K562 (cell line): ENCODE measurements around the gene KLK1. TPM values are rescaled to one million over a fixed set of nuclear protein-coding genes. Genes with fewer than 3 reads are reported as not detected.

Source experiments
- ATAC-seq: fragments of 200-7000 bp; cut with Tn5 transposase; 3 replicates; pipeline ENCODE4 v1.9.1; 2020; ENCODE audit warnings: moderate library complexity
- BruUV-seq: library from RNA; stranded (reverse); fragments of 400-500 nt; replicated peaks from 2 replicates; lab custom pipeline; 2021; lab: Mats Ljungman, UMichigan
- CTCF ChIA-PET: fragments of 300-600 bp; formaldehyde crosslinking; extraction: SDS; loops from one replicate; lab custom pipeline; 2021; ENCODE audit warnings: low intra/inter-chr PET ratio; lab: Yijun Ruan, JAX
- POLR2A ChIA-PET: fragments of 300-600, 350-650 bp; sonication (Branson Sonifier 250); formaldehyde crosslinking; extraction: SDS; loops from one replicate; lab custom pipeline; 2021; ENCODE audit warnings: antibody characterized with exemption, inconsistent platforms; lab: Yijun Ruan, JAX
- DNase-seq, 4 experiments: peaks; one replicate each; pipeline versions ENCODE4 v3.0.0 to v3.0.0-alpha.2; 2011 to 2018; ENCODE audit warnings: low spot score in 3 of 4, mixed read lengths in 3 of 4; ENCODE audit errors: extremely low read depth in 1 of 4
- FAIRE-seq: peaks from 2 replicates; lab custom pipeline; 2011; peaks lifted over from hg19 to GRCh38; lab: Jason Lieb, UNC
- H2AFZ ChIP-seq: 2 replicates; pipeline ENCODE4 v1.6.0; 2011; ENCODE audit warnings: low read depth, low read length, control low read depth, inconsistent platforms
- H3K27ac ChIP-seq: fragments of 200-600 bp; 3 replicates; pipeline ENCODE4 v1.8.0; 2011; ENCODE audit warnings: low read depth, mild to moderate bottlenecking, control low read depth, inconsistent platforms, low read length, moderate library complexity, mixed read lengths; ENCODE audit errors: extremely low read depth
- H3K27me3 ChIP-seq, 2 experiments: fragments of 300-600 bp in 1 of 2; 2 replicates in 1 of 2; 3 replicates in 1 of 2; pipeline versions ENCODE4 v1.6.0 to v1.8.0; 2011; ENCODE audit warnings: inconsistent platforms in 2 of 2, low read length in 2 of 2, mild to moderate bottlenecking in 1 of 2, mixed read lengths in 1 of 2, moderate library complexity in 1 of 2; ENCODE audit not compliant: control insufficient read depth in 2 of 2, insufficient read depth in 2 of 2
- H3K36me3 ChIP-seq: fragments of 300-600 bp; 3 replicates; pipeline ENCODE4 v1.8.0; 2011; ENCODE audit warnings: mild to moderate bottlenecking, low read length, inconsistent platforms; ENCODE audit not compliant: control insufficient read depth, insufficient read depth
- H3K4me1 ChIP-seq, 2 experiments: fragments of 200-600 bp in 1 of 2; replicated peaks in 1 of 2; 2 replicates in 1 of 2; 3 replicates in 1 of 2; pipeline versions ENCODE4 v1.5.1 to v1.8.0; 2011; ENCODE audit warnings: inconsistent platforms in 2 of 2, low read length in 2 of 2, mild to moderate bottlenecking in 1 of 2, mixed read lengths in 1 of 2, moderate library complexity in 1 of 2; ENCODE audit not compliant: control insufficient read depth in 2 of 2, insufficient read depth in 2 of 2
- H3K4me2 ChIP-seq: 2 replicates; pipeline ENCODE4 v1.6.1; 2011; ENCODE audit warnings: low read length, control low read depth, inconsistent platforms, mixed read lengths; ENCODE audit not compliant: insufficient read depth
- H3K4me3 ChIP-seq: fragments of 200-600 bp; sonication (generic), shearing (Covaris generic); 2 replicates; pipeline ENCODE4 v1.5.1; 2016; ENCODE audit warnings: control low read depth, inconsistent platforms
- H3K79me2 ChIP-seq: fragments of 200-600 bp; 3 replicates; pipeline ENCODE4 v1.8.0; 2011; ENCODE audit warnings: low read length, inconsistent platforms; ENCODE audit not compliant: control insufficient read depth, insufficient read depth
- H3K9ac ChIP-seq, 2 experiments: 2 replicates each; pipeline versions ENCODE4 v1.6.0 to v1.6.1; 2011; ENCODE audit warnings: low read depth in 2 of 2, low read length in 2 of 2, control low read depth in 1 of 2, inconsistent platforms in 1 of 2, mild to moderate bottlenecking in 1 of 2, mixed read lengths in 1 of 2; ENCODE audit not compliant: insufficient read depth in 1 of 2
- H3K9me1 ChIP-seq: one replicate; pipeline ENCODE4 v1.6.0; 2011; ENCODE audit warnings: inconsistent platforms, mild to moderate bottlenecking, low read length, moderate library complexity; ENCODE audit not compliant: control insufficient read depth, insufficient read depth
- H3K9me3 ChIP-seq: replicated peaks from 2 replicates; pipeline ENCODE4 v1.5.1; 2011; ENCODE audit warnings: low read depth, low read length, inconsistent platforms; ENCODE audit not compliant: control insufficient read depth, insufficient read depth
- H4K20me1 ChIP-seq: replicated peaks from 2 replicates; pipeline ENCODE4 v1.6.1; 2011; ENCODE audit warnings: low read length, inconsistent platforms, mixed read lengths; ENCODE audit not compliant: control insufficient read depth, insufficient read depth
- FOXK1 ChIP-seq: sonication (generic); formaldehyde crosslinking; IDR thresholded peaks from 2 replicates; pipeline ENCODE4 v1.8.0; 2022; ENCODE audit warnings: missing genetic modification reagents, mild to moderate bottlenecking, borderline replicate concordance
- MAZ ChIP-seq, 2 experiments: fragments of 450-650 bp in 1 of 2; sonication (generic) in 1 of 2; formaldehyde crosslinking; IDR thresholded peaks in 1 of 2; conservative IDR thresholded peaks in 1 of 2; 2 replicates each; pipeline versions ENCODE4 v1.4.0 to v1.5.0; 2020; ENCODE audit warnings: mild to moderate bottlenecking in 1 of 2, missing genetic modification reagents in 1 of 2
- NFYB ChIP-seq: IDR thresholded peaks from 2 replicates; pipeline ENCODE4 v1.6.1; 2011; ENCODE audit warnings: mild to moderate bottlenecking, moderate library complexity; ENCODE audit not compliant: insufficient read length; ENCODE audit errors: extremely low read depth
- RAD51 ChIP-seq: fragments of 450-650 bp; IDR thresholded peaks from 2 replicates; pipeline ENCODE4 v1.7.1; 2016; ENCODE audit warnings: low read depth, mild to moderate bottlenecking, borderline replicate concordance
- RUNX1 ChIP-seq: sonication (generic); IDR thresholded peaks from 2 replicates; pipeline ENCODE4 v1.6.1; 2016; ENCODE audit warnings: antibody characterized with exemption, low read depth
- SIX5 ChIP-seq, 2 experiments: IDR thresholded peaks; 2 replicates each; pipeline ENCODE4 v1.6.1; 2011; ENCODE audit warnings: low read length in 2 of 2, borderline replicate concordance in 1 of 2, low read depth in 1 of 2, mild to moderate bottlenecking in 1 of 2, moderate library complexity in 1 of 2; ENCODE audit not compliant: insufficient read depth in 1 of 2
- USF2 ChIP-seq: sonication (generic); formaldehyde crosslinking; IDR thresholded peaks from 2 replicates; pipeline ENCODE4 v1.5.0; 2020; ENCODE audit warnings: missing genetic modification reagents
- ZNF77 ChIP-seq: fragments of 250-450 bp; sonication (Bioruptor Pico); IDR thresholded peaks from 2 replicates; pipeline ENCODE4 v1.5.0; 2020
- WGBS: fragments of 100-300 bp; shearing (Covaris generic); methylation state at CpG from one replicate; pipeline ENCODE4 v1.1.6; 2016; ENCODE audit warnings: low coverage, mixed read lengths; ENCODE audit not compliant: insufficient coverage; ENCODE audit errors: missing lambda C conversion rate; 5-methylcytosine and 5-hydroxymethylcytosine counted together
- in situ Hi-C: fragments of 300-500 bp; cut with MboI; formaldehyde crosslinking; loops from 4 replicates; pipeline ENCODE4 v1.15.0; 2018; ENCODE audit warnings: inconsistent platforms, mixed read lengths
- intact Hi-C: fragments of 100-400 bp; cut with micrococcal nuclease; formaldehyde crosslinking; loops from 2 replicates; pipeline ENCODE4 v1.14.2; 2022
- polyA plus RNA-seq, 8 experiments: library from polyadenylated mRNA; depleted of rRNA in 4 of 8; stranded (reverse) in 5 of 8; unstranded in 3 of 8; fragments of >200 nt; fragmentation: Nextera tagmentation in 2 of 8; fragmentation: Illumina TruSeq in 1 of 8; extraction: Ambion mirVana in 2 of 8; extraction: Trizol in 1 of 8; gene quantifications; 2 replicates each; pipeline versions ENCODE4 v1.2.1 to v1.2.3, GENCODE V29; 2011 to 2014; ENCODE audit warnings: inconsistent platforms in 1 of 8, missing spikeins in 1 of 8
- total RNA-seq, 7 experiments: library from RNA; depleted of rRNA in 6 of 7; stranded (reverse); fragments of >200 nt in 6 of 7; fragmentation: Illumina TruSeq in 2 of 7; extraction: Trizol in 2 of 7; gene quantifications; 2 replicates each; pipeline versions ENCODE4 v1.2.1 to v1.2.3, GENCODE V29; 2011 to 2021; ENCODE audit warnings: low replicate concordance in 1 of 7
- TF ChIP-seq, protein P1 (sequence below): sonication (generic); formaldehyde crosslinking; IDR thresholded peaks from 2 replicates; pipeline ENCODE4 v1.9.0; 2022; ENCODE audit warnings: mild to moderate bottlenecking, missing genetic modification reagents

Gene KLK1
- total and polyA plus RNA-seq, 9 of the 15 experiments (the other 6 are each of a cell fraction or from before 2014, with no cell fraction given) = 0.87 to 15.4 (median 9.1) TPM

- FAIRE-seq (peak; percentile 6), DNase-seq (peak in 1 of 4 experiments; percentile 68), ATAC-seq (no peak)
- Histone ChIP-seq H3K9ac (no peak overlapping the region), H4K20me1 (no peaks in the 10 kb centered on the region), H3K9me1 (peaks cover 2% of the 10 kb centered on the region), H3K4me3 (no peak overlapping the region), H3K36me3 (no peaks in the 10 kb centered on the region), H3K79me2 (0 out of 3 replicates have a peak, but pooled peaks cover 6% of the 10 kb centered on the region), H2AFZ (peak overlapping the region; percentile 46), H3K27ac (no peak overlapping the region), H3K9me3 (peaks cover 8% of the 10 kb centered on the region), H3K4me2 (no peak overlapping the region), H3K27me3 (peaks cover 0 to 11% of the 10 kb centered on the region in 2 experiments; a peak in 2 of 5 replicates), H3K4me1 (peaks cover 19 to 37% of the 10 kb centered on the region in 2 experiments)
- TF ChIP-seq RAD51 (peak; percentile 75), SIX5 (IDR thresholded peaks at IDR 0.05; ENCODE audit: borderline replicate concordance in 1 of 2, insufficient read depth in 1 of 2, low read depth in 1 of 2, low read length in 2 of 2) (no peak), USF2 (peak; percentile 73), ZNF77 (CRISPR knock-in tag) (no peak), MAZ (CRISPR knock-in tag; conservative IDR thresholded peaks at IDR 0.05 in 1 of 2, IDR thresholded peaks at IDR 0.05 in 1 of 2) (no peak), NFYB (peak; percentile 61), FOXK1 (0 out of 2 replicates have a peak, but pooled peaks have one; percentile 46), RUNX1 (no peak)
- TF ChIP-seq, protein P1, sequence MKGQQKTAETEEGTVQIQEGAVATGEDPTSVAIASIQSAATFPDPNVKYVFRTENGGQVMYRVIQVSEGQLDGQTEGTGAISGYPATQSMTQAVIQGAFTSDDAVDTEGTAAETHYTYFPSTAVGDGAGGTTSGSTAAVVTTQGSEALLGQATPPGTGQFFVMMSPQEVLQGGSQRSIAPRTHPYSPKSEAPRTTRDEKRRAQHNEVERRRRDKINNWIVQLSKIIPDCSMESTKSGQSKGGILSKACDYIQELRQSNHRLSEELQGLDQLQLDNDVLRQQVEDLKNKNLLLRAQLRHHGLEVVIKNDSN (CRISPR knock-in tag) = peak; percentile 87
- ChIA-PET CTCF (no interaction called here), POLR2A (interaction anchor here (1.2 to 4.7 kb wide), 4 partner anchors 8 to 18 kb away, joined by 3 to 29 read pairs (median 4); no protein-coding TSS in a partner anchor)
- BruUV-seq = no TSS peak
- intact Hi-C loops (no loop called here), in situ Hi-C loops (no loop called here)
- 70% methylated on average over 1 of the region's 1 CpG for WGBS
Measured at GRCh38 chr19:50815439-50815838, 8.1 kb downstream of the KLK1 start.
